ENCODE measurements around the gene AURKAIP1. TPM values are rescaled to one million over a fixed set of nuclear protein-coding genes. Genes with fewer than 3 reads are reported as not detected.

The AURKAIP1 gene
- 100 to 1,000 TPM in 1 of 2 donors, 10 to 100 TPM in 1; 43.5 to 157 TPM for total RNA-seq
- polyA plus RNA-seq: 100 to 1,000 TPM; 179 to 208 TPM
- long read RNA-seq, donor 1, transcript AURKAIP1-202 (4 exons, 1,047 nt): major isoform, 39 of 74 reads
- long read RNA-seq, donor 1, transcript AURKAIP1-204 (4 exons, 875 nt): minor isoform, 10 of 74 reads
- long read RNA-seq, donor 1, transcript AURKAIP1-203 (3 exons, 1,072 nt): minor isoform, 9 of 74 reads
- long read RNA-seq, donor 1, partial matches to known transcripts: 16 of 74 reads
- long read RNA-seq, donor 1, other reads (novel, unspliced or antisense): 0 of 74 reads
- long read RNA-seq, donor 2, transcript AURKAIP1-202 (4 exons, 1,047 nt): major isoform, 20 of 40 reads
- long read RNA-seq, donor 2, partial matches to known transcripts: 13 of 40 reads
- long read RNA-seq, donor 2, other reads (novel, unspliced or antisense): 0 of 40 reads
- long read RNA-seq, donor 3, transcript AURKAIP1-202 (4 exons, 1,047 nt): major isoform, 15 of 40 reads
- long read RNA-seq, donor 3, transcript AURKAIP1-204 (4 exons, 875 nt): minor isoform, 7 of 40 reads
- long read RNA-seq, donor 3, transcript AURKAIP1-203 (3 exons, 1,072 nt): minor isoform, 9 of 40 reads
- long read RNA-seq, donor 3, partial matches to known transcripts: 8 of 40 reads
- long read RNA-seq, donor 3, other reads (novel, unspliced or antisense): 0 of 40 reads
- long read RNA-seq, donor 4, transcript AURKAIP1-204 (4 exons, 875 nt): minor isoform, 6 of 39 reads
- long read RNA-seq, donor 4, transcript AURKAIP1-202 (4 exons, 1,047 nt): major isoform, 15 of 39 reads
- long read RNA-seq, donor 4, partial matches to known transcripts: 13 of 39 reads
- long read RNA-seq, donor 4, other reads (novel, unspliced or antisense): 0 of 39 reads
- long read RNA-seq, donor 5, transcript AURKAIP1-204 (4 exons, 875 nt): minor isoform, 9 of 86 reads
- long read RNA-seq, donor 5, transcript AURKAIP1-202 (4 exons, 1,047 nt): major isoform, 43 of 86 reads
- long read RNA-seq, donor 5, transcript AURKAIP1-203 (3 exons, 1,072 nt): minor isoform, 12 of 86 reads
- long read RNA-seq, donor 5, partial matches to known transcripts: 21 of 86 reads
- long read RNA-seq, donor 5, other reads (novel, unspliced or antisense): 0 of 86 reads

DNA sequence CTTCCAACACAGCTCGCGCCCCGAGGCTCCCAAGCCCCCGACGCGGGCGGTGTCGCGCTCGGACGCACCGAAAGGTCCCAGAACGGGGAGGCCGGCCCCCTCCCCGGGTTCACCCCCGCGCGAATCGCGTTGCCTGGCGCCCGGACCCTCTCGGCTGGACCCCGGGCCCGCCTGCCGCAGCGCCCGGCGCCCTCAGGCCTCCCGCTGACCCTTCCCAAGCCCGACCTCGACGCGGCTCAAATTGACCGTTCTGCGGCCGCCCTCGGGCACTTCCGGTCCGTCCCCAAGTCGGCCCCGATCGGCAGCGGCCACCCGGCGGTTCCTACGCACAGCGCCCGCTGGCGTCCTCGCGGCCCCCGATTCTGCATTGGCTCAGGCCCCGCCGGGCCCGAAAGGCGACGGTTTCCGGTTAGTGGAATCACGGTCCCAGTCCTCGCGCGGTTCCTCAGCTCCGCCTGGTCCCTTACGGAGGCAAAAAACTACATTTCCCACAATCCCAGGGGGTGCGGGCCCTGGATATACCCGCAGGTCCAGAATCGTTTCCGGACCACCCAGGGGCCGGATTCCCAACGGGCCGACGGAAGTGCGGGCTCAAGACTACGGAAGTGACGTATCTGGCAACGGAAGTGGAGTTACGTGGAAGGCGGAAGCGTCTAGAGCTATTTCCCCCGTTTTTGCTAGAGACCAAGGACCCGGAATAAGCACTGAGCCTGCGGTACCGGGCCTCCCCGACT is at the start of gene AURKAIP1:
Gene AURKAIP1 (minus strand): TSS at position 279 of the 734 bp plus-strand sequence. CDS start 451 bp downstream, outside the sequence.
- H3K4me3 ChIP-seq: peak within 1 kb of the TSS; percentile 84
- 1% methylated on average over 63 to 85 of the region's 85 CpGs for WGBS, 2 donors
- ATAC-seq (ENCODE audit: insufficient read depth, low FRiP score): peak; percentile 94
- peak; percentile 9 for TF ChIP-seq CTCF (IDR thresholded peaks at IDR 0.05; ENCODE audit: control extremely low read depth, extremely low read depth)
- H3K9me3 ChIP-seq (ENCODE audit: control insufficient read depth in 4 of 4, insufficient read depth in 3 of 4, low read length in 3 of 4): no peaks in the 10 kb centered on the region
- peak; percentile 99 to 100 (median 100) for DNase-seq
- peak within 1 kb of the TSS; percentile 42 to 81 for H3K9ac ChIP-seq (ENCODE audit: insufficient read depth in 1 of 2, low read length in 2 of 2)
- H3K4me1 ChIP-seq (ENCODE audit: control insufficient read depth in 5 of 5, insufficient read depth in 5 of 5, low read length in 5 of 5): peaks cover 0 to 17% (median 7%) of the 10 kb centered on the region in 5 donors
- peaks cover 0 to 7% (median 0%) of the 10 kb centered on the region in 4 donors for H3K36me3 ChIP-seq (ENCODE audit: control insufficient read depth in 4 of 4, insufficient read depth in 4 of 4, low read length in 4 of 4)
- no peaks in the 10 kb centered on the region for H3K27me3 ChIP-seq (ENCODE audit: control insufficient read depth in 3 of 3, insufficient read depth in 3 of 3, low read length in 2 of 3)
- H3K27ac ChIP-seq (ENCODE audit: low read depth in 1 of 2, low read length in 1 of 2): peak within 1 kb of the TSS; percentile 91 to 92

- no peaks in the 10 kb centered on the region for H3K27me3 ChIP-seq (ENCODE audit: control insufficient read depth in 3 of 3, insufficient read depth in 3 of 3, low read length in 2 of 3)
- no peak overlapping the region for H3K9ac ChIP-seq (ENCODE audit: insufficient read depth in 1 of 2, low read length in 2 of 2)
- peaks cover 0 to 25% (median 5%) of the 10 kb centered on the region in 5 donors for H3K4me1 ChIP-seq (ENCODE audit: control insufficient read depth in 5 of 5, insufficient read depth in 5 of 5, low read length in 5 of 5)
- DNase-seq: no peak
- H3K4me3 ChIP-seq: no peak overlapping the region
- no peak overlapping the region for H3K27ac ChIP-seq (ENCODE audit: low read depth in 1 of 2, low read length in 1 of 2)
- ATAC-seq (ENCODE audit: insufficient read depth, low FRiP score): no peak
- no peaks in the 10 kb centered on the region for H3K36me3 ChIP-seq (ENCODE audit: control insufficient read depth in 4 of 4, insufficient read depth in 4 of 4, low read length in 4 of 4)
- WGBS, 2 donors: 89 to 91% methylated on average over 15 of the region's 15 CpGs
- TF ChIP-seq CTCF (IDR thresholded peaks at IDR 0.05; ENCODE audit: control extremely low read depth, extremely low read depth): no peak
- H3K9me3 ChIP-seq (ENCODE audit: control insufficient read depth in 4 of 4, insufficient read depth in 3 of 4, low read length in 3 of 4): peaks cover 0 to 2% (median 0%) of the 10 kb centered on the region in 4 donors
Observed at GRCh38 chr1:1424707-1425106, 49.7 kb upstream of the AURKAIP1 start.

DNA sequence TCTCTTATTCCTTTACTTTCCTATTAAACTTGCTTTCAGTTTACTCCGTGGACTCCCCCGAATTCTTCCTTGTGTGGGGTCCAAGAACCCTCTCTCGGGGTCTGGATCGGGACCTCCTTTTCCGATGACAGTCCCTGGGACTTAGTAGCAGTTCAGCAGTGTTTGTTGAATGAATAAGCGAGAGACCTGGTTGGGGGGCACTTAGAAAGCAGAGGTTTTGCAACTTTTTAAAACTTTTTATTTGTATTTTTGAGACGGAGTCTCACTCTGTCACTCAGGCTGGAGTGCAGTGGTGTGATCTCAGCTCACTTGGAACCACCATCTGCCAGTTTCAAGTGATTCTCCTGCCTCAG is 48.2 kb upstream of the AURKAIP1 start:
- DNase-seq: no peak
- Histone ChIP-seq H3K4me3 (no peak overlapping the region), H3K9ac (ENCODE audit: insufficient read depth in 1 of 2, low read length in 2 of 2) (no peak overlapping the region), H3K36me3 (ENCODE audit: control insufficient read depth in 4 of 4, insufficient read depth in 4 of 4, low read length in 4 of 4) (no peaks in the 10 kb centered on the region), H3K9me3 (ENCODE audit: control insufficient read depth in 4 of 4, insufficient read depth in 3 of 4, low read length in 3 of 4) (peaks cover 0 to 2% (median 0%) of the 10 kb centered on the region in 4 donors), H3K27ac (ENCODE audit: low read depth in 1 of 2, low read length in 1 of 2) (no peak overlapping the region), H3K27me3 (ENCODE audit: control insufficient read depth in 3 of 3, insufficient read depth in 3 of 3, low read length in 2 of 3) (no peaks in the 10 kb centered on the region), H3K4me1 (ENCODE audit: control insufficient read depth in 5 of 5, insufficient read depth in 5 of 5, low read length in 5 of 5) (peaks cover 0 to 28% (median 0%) of the 10 kb centered on the region in 5 donors)
- no peak for TF ChIP-seq CTCF (IDR thresholded peaks at IDR 0.05; ENCODE audit: control extremely low read depth, extremely low read depth)
- WGBS, 2 donors: 88 to 93% methylated on average over 7 of the region's 7 CpGs
- ATAC-seq (ENCODE audit: insufficient read depth, low FRiP score): no peak
